ENCODE results near the gene IFIT1. TPM values are rescaled to one million over a fixed set of nuclear protein-coding genes. Genes with fewer than 3 reads are reported as not detected.
"Not testable (repeated sequence)": the region's sequence is repeated elsewhere in the genome, so short reads cannot be mapped to it uniquely, and the experiment has no call there.

The IFIT1 gene
- total RNA-seq, 3 donors from 2014 or later: 6.2 to 21.5 (median 8.3) TPM

DNA sequence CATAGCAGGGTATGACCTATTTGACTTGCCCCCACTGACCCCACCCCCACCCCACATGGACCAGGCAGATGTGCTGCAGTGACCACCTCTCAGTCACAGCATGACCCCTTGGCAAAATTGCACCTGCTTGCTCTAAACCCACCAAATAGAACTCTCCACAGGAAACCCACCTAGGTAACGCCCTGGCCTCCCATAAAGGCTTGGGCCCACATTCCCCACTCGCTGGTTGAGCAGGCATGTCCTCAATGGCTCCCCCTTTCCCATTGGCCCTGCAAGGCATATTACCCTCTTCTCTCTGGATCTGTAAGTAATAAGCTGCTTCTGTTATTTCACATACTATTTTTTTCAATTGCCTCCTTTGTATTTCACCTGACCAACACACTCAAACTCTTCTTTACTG, 2.7 kb downstream of the IFIT1 start:
- ATAC-seq (no peak), DNase-seq (no peak)
- TF ChIP-seq, protein P1, sequence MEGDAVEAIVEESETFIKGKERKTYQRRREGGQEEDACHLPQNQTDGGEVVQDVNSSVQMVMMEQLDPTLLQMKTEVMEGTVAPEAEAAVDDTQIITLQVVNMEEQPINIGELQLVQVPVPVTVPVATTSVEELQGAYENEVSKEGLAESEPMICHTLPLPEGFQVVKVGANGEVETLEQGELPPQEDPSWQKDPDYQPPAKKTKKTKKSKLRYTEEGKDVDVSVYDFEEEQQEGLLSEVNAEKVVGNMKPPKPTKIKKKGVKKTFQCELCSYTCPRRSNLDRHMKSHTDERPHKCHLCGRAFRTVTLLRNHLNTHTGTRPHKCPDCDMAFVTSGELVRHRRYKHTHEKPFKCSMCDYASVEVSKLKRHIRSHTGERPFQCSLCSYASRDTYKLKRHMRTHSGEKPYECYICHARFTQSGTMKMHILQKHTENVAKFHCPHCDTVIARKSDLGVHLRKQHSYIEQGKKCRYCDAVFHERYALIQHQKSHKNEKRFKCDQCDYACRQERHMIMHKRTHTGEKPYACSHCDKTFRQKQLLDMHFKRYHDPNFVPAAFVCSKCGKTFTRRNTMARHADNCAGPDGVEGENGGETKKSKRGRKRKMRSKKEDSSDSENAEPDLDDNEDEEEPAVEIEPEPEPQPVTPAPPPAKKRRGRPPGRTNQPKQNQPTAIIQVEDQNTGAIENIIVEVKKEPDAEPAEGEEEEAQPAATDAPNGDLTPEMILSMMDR (IDR thresholded peaks at IDR 0.05): no peak
- Histone ChIP-seq H3K36me3 (ENCODE audit: low read depth) (no peaks in the 10 kb centered on the region), H3K9me3 (no peaks in the 10 kb centered on the region), H3K4me1 (ENCODE audit: low read depth) (peaks cover 26% of the 10 kb centered on the region), H3K4me3 (no peak overlapping the region)
- intact Hi-C loops (cut with DNase I, micrococcal nuclease): no loop called here

DNA sequence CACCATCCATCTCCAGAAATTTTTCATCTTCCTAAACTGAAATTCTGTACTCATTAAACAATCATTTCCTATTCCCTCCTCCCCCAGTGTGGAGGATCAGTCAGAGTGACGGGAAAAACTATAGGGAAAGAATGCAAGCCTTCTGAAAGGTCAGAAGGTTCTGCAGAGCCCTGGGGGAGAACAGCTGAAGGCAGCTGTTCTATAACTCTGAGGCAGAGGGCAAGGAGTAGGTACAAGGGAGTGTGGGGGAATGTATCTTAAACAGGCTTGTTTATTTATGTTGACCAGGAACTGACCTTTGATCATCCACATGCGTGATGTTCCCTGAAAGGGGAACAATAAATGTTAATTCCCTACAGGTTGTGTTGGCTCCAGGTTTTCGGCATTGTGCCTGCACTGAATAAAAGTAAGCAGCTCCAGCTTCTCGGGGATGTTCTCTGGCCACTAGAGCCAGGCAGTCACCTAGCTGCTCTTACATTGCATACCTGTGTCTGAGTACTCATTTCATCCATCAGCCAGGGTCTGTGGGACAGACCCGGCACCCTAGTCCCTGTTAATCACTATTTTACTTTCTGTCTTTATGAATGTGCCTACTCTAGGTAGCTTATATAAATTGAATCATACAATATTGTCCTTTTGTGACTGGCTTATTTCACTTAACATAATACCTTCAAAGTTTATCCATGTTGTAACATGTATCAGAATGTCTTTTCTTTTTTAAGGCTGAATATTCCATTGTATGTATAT, 5.8 kb downstream of the IFIT1 start:
- peaks cover 17% of the 10 kb centered on the region for H3K4me1 ChIP-seq (ENCODE audit: low read depth)
- TF ChIP-seq, protein P1 (IDR thresholded peaks at IDR 0.05): no peak
- no peaks in the 10 kb centered on the region for H3K36me3 ChIP-seq (ENCODE audit: low read depth)
- no peaks in the 10 kb centered on the region for H3K9me3 ChIP-seq
- DNase-seq (no peak), ATAC-seq (no peak)
- H3K4me3 ChIP-seq: no peak overlapping the region
- intact Hi-C loops (cut with DNase I, micrococcal nuclease): no loop called here

DNA sequence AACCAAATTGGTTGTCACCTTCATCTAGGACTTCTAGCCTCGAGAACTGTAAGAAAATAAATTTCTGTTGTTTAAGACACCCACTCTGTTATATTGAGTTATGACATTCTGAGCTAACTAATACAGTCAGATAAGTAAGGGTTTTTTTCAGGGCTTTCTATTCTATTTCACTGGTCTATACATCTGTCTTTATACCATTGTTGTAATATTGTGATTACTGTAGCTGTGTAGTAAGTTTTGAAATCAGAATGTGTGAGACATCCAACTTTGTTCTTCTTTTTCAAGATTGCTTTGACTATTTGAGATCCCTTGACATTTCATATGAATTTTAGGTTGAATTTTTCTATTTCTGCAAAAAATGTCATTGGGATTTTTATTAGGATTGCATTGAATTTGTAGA, 7.5 kb downstream of the IFIT1 start:
- DNase-seq (no peak), ATAC-seq (no peak)
- Histone ChIP-seq H3K9me3 (no peaks in the 10 kb centered on the region), H3K4me1 (ENCODE audit: low read depth) (peaks cover 7% of the 10 kb centered on the region), H3K4me3 (no peak overlapping the region), H3K36me3 (ENCODE audit: low read depth) (no peaks in the 10 kb centered on the region)
- intact Hi-C loops (cut with DNase I, micrococcal nuclease): no loop called here
- TF ChIP-seq, protein P1 (IDR thresholded peaks at IDR 0.05): no peak

- H3K4me1 ChIP-seq (ENCODE audit: low read depth): peaks cover 7% of the 10 kb centered on the region
- DNase-seq (no peak), ATAC-seq (no peak)
- H3K36me3 ChIP-seq (ENCODE audit: low read depth): no peaks in the 10 kb centered on the region
- H3K4me3 ChIP-seq: no peak overlapping the region
- TF ChIP-seq, protein P1 (IDR thresholded peaks at IDR 0.05): no peak
- no peaks in the 10 kb centered on the region for H3K9me3 ChIP-seq
- intact Hi-C loops (cut with DNase I, micrococcal nuclease): no loop called here
Observed at GRCh38 chr10:89403043-89403442, 10.6 kb downstream of the IFIT1 start.

DNA sequence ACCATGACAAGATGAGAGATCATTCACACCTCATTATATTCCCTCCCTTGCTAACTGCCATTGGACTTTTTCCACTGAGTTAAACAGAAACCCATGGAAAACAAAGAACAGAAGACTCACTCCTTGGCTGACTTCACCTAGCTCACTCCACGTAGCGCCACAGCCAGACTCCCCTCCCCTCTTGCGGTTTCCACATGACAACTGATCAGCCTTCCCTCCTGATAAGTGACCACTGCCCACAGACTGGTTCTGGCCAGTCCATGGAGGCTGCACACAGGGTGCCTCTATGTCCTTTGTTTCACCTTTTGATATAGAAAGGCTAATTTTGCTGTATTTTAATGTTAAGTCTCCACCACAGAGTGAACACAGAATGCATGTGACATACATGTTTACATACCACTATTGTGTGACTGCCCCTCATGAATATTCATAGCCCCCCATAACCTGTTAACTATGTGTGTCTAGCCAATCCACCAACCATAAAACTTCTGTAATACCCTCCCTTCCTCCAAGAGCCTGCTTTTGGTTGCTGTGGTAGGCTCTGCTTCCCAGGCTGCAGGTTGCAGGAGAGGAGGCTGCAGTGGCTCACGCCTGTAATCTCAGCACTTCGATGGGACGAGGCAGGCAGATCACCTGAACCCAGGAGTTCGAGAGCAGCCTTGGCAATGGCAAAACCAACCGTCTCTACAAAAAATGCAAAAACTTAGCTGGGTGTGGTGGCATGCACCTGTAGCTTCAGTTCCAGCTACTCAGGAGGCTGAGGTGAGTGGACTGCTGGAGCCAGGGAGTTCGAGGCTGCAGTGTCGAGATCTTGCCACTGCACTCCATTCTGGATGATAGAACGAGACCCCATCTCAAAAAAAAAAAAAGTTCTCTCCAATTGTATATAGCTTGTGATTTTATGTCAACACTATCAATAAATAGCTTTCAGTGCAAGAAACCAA, 12.0 kb downstream of the IFIT1 start:
- intact Hi-C loops (cut with DNase I, micrococcal nuclease): no loop called here
- DNase-seq (no peak), ATAC-seq (peak; percentile 34)
- no peaks in the 10 kb centered on the region for H3K9me3 ChIP-seq
- TF ChIP-seq, protein P1 (IDR thresholded peaks at IDR 0.05): no peak
- no peaks in the 10 kb centered on the region for H3K4me1 ChIP-seq (ENCODE audit: low read depth)
- no peak overlapping the region for H3K4me3 ChIP-seq
- H3K36me3 ChIP-seq (ENCODE audit: low read depth): no peaks in the 10 kb centered on the region

- H3K9me3 ChIP-seq; H3K36me3 ChIP-seq (ENCODE audit: low read depth); intact Hi-C loops (cut with DNase I, micrococcal nuclease); H3K4me3 ChIP-seq; H3K4me1 ChIP-seq (ENCODE audit: low read depth); DNase-seq; ATAC-seq: not testable (repeated sequence)
Observed at GRCh38 chr10:89406178-89406577, 13.8 kb downstream of the IFIT1 start.

DNA sequence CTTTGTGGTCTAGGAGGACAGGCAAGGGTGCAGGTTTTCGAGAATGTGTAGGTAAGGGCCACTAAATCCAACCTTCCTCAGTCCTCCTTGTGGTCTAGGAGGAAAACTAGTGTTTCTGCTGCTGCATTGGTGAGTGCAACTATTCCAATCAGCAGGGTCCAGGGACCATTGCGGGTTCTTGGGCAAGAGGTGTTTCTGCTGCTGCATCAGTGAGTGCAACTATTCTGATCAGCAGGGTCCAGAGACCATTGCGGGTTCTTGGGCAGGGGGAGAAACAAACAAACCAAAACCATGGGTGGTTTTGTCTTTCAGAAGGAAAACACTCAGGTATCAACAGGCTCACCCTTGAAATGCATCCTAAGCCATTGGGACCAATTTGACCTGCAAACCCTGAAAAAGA, 15.4 kb downstream of the IFIT1 start:
- ATAC-seq; H3K36me3 ChIP-seq (ENCODE audit: low read depth); H3K9me3 ChIP-seq; H3K4me3 ChIP-seq; intact Hi-C loops (cut with DNase I, micrococcal nuclease); DNase-seq; H3K4me1 ChIP-seq (ENCODE audit: low read depth): not testable (repeated sequence)

- H3K4me1 ChIP-seq (ENCODE audit: low read depth); H3K36me3 ChIP-seq (ENCODE audit: low read depth); H3K4me3 ChIP-seq; ATAC-seq; H3K9me3 ChIP-seq; DNase-seq; intact Hi-C loops (cut with DNase I, micrococcal nuclease): not testable (repeated sequence)
Observed at GRCh38 chr10:89409282-89409681, 16.9 kb downstream of the IFIT1 start.

Measured in mucosa of descending colon (tissue), 3 donors.